GM19035 (cell line): Measurements from ENCODE around the gene FARS2.

ENCODE experiments used
- ATAC-seq: cut with Tn5 transposase; IDR thresholded peaks from one replicate; pipeline ENCODE4 v1.9.1; 2021; ENCODE audit not compliant: unreplicated experiment

FARS2 gene

DNA sequence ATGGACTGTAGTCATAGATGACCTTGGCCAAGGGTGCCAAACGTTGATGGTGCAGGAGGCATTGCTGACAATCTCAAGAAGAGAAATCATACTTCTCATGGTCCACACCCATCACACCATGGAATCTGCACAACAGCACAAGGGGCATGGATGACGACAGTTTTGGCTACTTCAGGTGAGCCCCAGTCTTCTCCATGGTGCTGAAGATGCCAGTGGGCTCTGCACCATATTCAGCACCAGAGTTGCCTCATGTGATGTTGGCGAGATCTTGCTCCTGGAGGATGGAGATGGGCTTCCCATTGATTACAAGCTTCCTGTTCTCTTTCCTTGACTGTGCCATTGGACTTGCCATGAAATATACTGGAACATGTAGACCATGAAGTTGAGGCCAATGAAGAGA lies 556.6 kb downstream of the FARS2 start:
- no peak for ATAC-seq

DNA sequence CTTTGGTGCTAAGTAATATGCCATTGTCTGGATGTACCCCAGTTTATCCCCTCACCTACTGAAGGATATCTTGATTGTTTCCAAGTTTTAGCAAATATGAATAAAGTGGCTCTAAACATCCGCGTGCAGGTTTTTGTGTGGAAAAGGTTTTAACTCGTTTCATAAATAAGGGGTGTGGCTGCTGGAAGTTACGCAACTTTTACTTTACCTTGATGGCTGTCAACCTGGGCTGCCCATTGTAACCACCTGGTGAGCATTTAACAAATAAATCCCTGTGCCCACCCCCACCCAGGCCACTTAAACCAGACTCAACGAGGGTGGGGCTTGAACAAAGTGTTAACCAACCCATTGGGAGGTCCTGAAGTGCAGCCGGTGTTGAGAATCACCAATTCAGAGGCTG lies 557.6 kb downstream of the FARS2 start:
- ATAC-seq = no peak
